Gastroesophageal sphincter (tissue), 4 donors: ENCODE results near the gene ARHGAP18. TPM values are rescaled to one million over a fixed set of nuclear protein-coding genes. Genes with fewer than 3 reads are reported as not detected.

Experiments used
- ATAC-seq: fragments of 150-250 bp; one replicate; pipeline ENCODE4 v1.9.1; 2016; ENCODE audit warnings: mild to moderate bottlenecking, moderate library complexity
- H3K27ac ChIP-seq, 4 donors: fragments of 200-600 bp; sonication (generic) in 3 of 4; 1 replicate in 3 of 4; 2 replicates in 1 of 4; pipeline ENCODE4 v1.5.1; 2016 to 2019
- H3K27me3 ChIP-seq: fragments of 200-600 bp; sonication (generic); one replicate; pipeline ENCODE4 v1.5.1; 2019
- H3K36me3 ChIP-seq, 2 donors: fragments of 200-600 bp; sonication (generic); one replicate each; pipeline ENCODE4 v1.5.1; 2019; ENCODE audit warnings: control low read depth in 1 of 2
- H3K4me1 ChIP-seq, 3 donors: fragments of 200-600 bp; sonication (generic); 1 replicate in 2 of 3; 2 replicates in 1 of 3; pipeline ENCODE4 v1.5.1; 2016 to 2019; ENCODE audit warnings: control low read depth in 2 of 3
- H3K4me3 ChIP-seq, 2 donors: fragments of 200-600 bp; sonication (generic); one replicate each; pipeline ENCODE4 v1.5.1; 2019; ENCODE audit warnings: mild to moderate bottlenecking in 1 of 2, moderate library complexity in 1 of 2
- H3K9me3 ChIP-seq, 3 donors: fragments of 200-600 bp; sonication (generic); one replicate each; pipeline ENCODE4 v1.5.1; 2017 to 2019; ENCODE audit warnings: control low read depth in 2 of 3
- EP300 ChIP-seq: sonication (generic); formaldehyde crosslinking; IDR thresholded peaks from one replicate; pipeline ENCODE4 v1.6.1; 2017; ENCODE audit warnings: antibody characterized with exemption, mild to moderate bottlenecking
- POLR2A ChIP-seq, 2 donors: fragments of 450-650 bp; IDR thresholded peaks; one replicate each; pipeline ENCODE4 v1.6.1; 2017; ENCODE audit warnings: antibody characterized with exemption in 2 of 2, mild to moderate bottlenecking in 2 of 2, moderate library complexity in 1 of 2
- POLR2AphosphoS5 ChIP-seq: sonication (generic); formaldehyde crosslinking; IDR thresholded peaks from one replicate; pipeline ENCODE4 v1.6.1; 2017; ENCODE audit warnings: antibody characterized with exemption
- WGBS, 2 donors: methylation state at CpG; one replicate each; pipeline ENCODE4 v1.1.5; 2018; ENCODE audit warnings: low coverage in 1 of 2; 5-methylcytosine and 5-hydroxymethylcytosine counted together
- total RNA-seq, 4 donors: library from RNA; depleted of rRNA; stranded (reverse); fragments of >200 nt; gene quantifications; one replicate each; pipeline ENCODE4 v1.1.0, GENCODE V29; 2016
- TF ChIP-seq, protein P1 (sequence below), 4 experiments: fragments of 200-600 bp in 2 of 4; fragments of 450-650 bp in 2 of 4; sonication (generic) in 1 of 4; IDR thresholded peaks; one replicate each; pipeline ENCODE4 v1.5.1; 2017 to 2019; ENCODE audit warnings: antibody characterized with exemption in 4 of 4, mild to moderate bottlenecking in 2 of 4, moderate library complexity in 2 of 4

The ARHGAP18 gene
- total RNA-seq, 4 donors from 2014 or later, result 2.8 to 15.0 (median 9.4) TPM

DNA sequence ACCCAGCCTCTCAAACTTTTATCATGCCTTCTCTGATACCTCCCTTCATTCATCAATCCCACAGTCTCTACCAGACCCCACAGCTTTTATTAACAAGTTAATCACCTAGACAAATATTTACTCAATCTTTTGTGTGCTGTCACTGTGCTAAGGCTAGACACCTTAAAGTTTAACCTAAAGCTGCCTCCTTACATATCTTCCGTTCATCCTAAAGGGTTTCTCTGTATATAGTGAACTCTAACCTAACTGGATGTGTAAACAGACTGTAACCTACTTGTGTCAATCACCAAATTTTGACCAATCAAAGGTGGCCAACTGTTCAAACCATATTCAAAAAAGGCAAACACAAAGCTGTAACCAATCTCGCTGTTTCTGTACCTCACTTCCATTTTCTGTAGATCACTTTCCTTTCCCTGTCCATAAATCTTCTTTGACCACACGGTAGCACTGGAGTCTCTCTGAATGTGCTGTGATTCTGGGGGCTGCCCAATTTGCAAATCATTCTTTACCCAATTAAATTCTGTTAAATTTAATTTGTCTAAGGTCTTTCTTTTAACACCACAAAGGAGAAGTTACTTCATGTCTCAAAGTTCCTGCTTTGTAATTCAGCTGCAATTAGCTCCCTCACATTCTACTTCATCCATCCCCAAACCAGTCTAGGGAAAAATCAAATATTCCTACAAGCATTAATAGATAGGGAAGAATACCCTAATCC lies 72.5 kb downstream of the ARHGAP18 start:
- whole genome bisulfite sequencing, 2 donors, result 79 to 92% methylated on average over 3 of the region's 3 CpGs
- H3K9me3 ChIP-seq, result no peaks in the 10 kb centered on the region
- TF ChIP-seq EP300, result no peak
- TF ChIP-seq, protein P1, sequence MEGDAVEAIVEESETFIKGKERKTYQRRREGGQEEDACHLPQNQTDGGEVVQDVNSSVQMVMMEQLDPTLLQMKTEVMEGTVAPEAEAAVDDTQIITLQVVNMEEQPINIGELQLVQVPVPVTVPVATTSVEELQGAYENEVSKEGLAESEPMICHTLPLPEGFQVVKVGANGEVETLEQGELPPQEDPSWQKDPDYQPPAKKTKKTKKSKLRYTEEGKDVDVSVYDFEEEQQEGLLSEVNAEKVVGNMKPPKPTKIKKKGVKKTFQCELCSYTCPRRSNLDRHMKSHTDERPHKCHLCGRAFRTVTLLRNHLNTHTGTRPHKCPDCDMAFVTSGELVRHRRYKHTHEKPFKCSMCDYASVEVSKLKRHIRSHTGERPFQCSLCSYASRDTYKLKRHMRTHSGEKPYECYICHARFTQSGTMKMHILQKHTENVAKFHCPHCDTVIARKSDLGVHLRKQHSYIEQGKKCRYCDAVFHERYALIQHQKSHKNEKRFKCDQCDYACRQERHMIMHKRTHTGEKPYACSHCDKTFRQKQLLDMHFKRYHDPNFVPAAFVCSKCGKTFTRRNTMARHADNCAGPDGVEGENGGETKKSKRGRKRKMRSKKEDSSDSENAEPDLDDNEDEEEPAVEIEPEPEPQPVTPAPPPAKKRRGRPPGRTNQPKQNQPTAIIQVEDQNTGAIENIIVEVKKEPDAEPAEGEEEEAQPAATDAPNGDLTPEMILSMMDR (IDR thresholded peaks at IDR 0.05), result no peak
- TF ChIP-seq POLR2A (IDR thresholded peaks at IDR 0.05), result no peak
- TF ChIP-seq POLR2AphosphoS5, result no peak
- peaks cover 0 to 7% (median 3%) of the 10 kb centered on the region in 3 donors for H3K4me1 ChIP-seq
- H3K27ac ChIP-seq, result peak overlapping the region in 1 of 4 donors; percentile 14
- H3K27me3 ChIP-seq, result no peaks in the 10 kb centered on the region
- no peak for ATAC-seq
- H3K4me3 ChIP-seq, result no peak overlapping the region
- H3K36me3 ChIP-seq, result no peaks in the 10 kb centered on the region

DNA sequence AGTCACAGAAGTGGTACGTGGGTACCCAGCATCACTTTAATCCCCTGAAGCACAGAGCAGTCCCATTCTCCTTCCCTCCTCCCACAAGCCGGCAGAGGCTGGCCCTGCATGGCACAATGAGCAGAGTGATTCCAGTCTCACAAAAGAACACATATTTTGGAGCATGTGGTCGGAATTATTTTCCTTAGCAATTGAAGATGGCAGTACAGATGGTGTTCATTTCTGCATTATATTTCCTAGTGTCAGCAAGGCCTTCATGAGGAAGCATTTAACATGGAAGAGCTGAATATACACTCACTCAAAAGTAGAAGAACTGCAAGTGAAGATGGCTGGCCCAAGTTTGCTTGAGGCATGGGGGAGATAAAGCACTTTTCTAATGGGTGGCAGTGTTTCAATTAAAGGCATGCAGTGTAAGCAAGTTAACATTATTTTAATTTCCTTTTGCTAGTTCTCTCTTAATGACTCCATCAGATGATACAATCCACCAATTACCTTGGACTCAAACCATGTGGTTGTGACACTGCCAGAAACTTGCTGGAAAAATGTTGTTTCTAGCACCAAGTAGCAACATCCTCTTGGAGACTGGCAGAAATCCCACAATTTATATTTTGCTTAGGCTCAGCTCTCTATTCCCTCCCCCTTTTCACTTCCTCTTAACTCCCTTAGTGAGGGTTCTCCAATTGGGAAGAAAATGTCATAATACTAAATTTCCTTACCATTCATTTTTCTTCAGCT lies 74.4 kb downstream of the ARHGAP18 start:
- Histone ChIP-seq H3K9me3 (no peaks in the 10 kb centered on the region), H3K4me3 (no peak overlapping the region), H3K27ac (no peak overlapping the region), H3K36me3 (no peaks in the 10 kb centered on the region), H3K4me1 (peaks cover 0 to 7% (median 3%) of the 10 kb centered on the region in 3 donors), H3K27me3 (no peaks in the 10 kb centered on the region)
- TF ChIP-seq, protein P1 (IDR thresholded peaks at IDR 0.05), result no peak
- TF ChIP-seq POLR2AphosphoS5 (no peak), POLR2A (IDR thresholded peaks at IDR 0.05) (no peak), EP300 (no peak)
- 88 to 100% methylated on average over 1 to 3 of the region's 3 CpGs for WGBS, 2 donors
- ATAC-seq, result peak; percentile 61

DNA sequence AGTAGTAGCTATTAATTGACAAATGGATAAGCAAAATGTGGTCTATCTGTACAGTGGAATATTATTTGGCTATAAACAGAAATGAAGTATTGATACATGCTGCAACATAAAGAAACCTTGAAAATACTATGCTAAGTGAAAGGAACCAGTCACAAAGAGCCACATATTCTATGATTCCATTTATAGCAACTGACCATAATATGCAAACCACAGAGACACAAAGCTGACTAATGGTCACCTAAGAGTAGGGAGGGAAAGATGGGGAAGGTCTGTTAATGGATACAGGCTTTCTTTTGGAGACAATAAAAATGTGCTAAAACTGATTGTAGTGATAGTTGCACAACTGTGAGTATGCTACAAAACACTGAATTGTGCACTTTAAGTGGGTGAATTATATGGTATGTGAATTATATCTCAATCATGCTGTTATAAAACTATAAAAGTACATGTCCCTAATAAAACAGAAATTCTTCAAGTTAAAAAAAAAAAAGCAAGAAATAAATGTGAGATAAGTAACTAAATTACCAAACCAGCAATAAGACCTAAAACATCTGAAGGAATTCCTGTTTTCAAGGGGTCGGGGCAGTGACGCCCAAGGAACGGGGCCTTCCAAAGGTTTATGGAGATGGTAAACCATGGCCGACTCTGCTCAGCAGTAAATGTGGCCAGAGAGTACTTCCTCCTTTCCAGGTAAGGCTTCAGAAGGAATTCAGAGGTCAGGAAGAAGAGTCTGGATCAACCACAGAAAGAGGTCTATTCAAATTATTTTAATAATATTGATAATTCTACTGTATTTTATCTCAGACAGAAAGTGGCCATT lies 75.4 kb downstream of the ARHGAP18 start:
- no peak for ATAC-seq
- WGBS, 2 donors, result 83 to 100% methylated on average over 1 to 4 of the region's 4 CpGs
- H3K4me3 ChIP-seq, result no peak overlapping the region
- no peaks in the 10 kb centered on the region for H3K9me3 ChIP-seq
- H3K27me3 ChIP-seq, result no peaks in the 10 kb centered on the region
- H3K4me1 ChIP-seq, result peaks cover 0 to 7% (median 3%) of the 10 kb centered on the region in 3 donors
- no peak overlapping the region for H3K27ac ChIP-seq
- no peak for TF ChIP-seq POLR2AphosphoS5
- TF ChIP-seq EP300, result no peak
- TF ChIP-seq, protein P1 (IDR thresholded peaks at IDR 0.05), result no peak
- no peak for TF ChIP-seq POLR2A (IDR thresholded peaks at IDR 0.05)
- H3K36me3 ChIP-seq, result no peaks in the 10 kb centered on the region

DNA sequence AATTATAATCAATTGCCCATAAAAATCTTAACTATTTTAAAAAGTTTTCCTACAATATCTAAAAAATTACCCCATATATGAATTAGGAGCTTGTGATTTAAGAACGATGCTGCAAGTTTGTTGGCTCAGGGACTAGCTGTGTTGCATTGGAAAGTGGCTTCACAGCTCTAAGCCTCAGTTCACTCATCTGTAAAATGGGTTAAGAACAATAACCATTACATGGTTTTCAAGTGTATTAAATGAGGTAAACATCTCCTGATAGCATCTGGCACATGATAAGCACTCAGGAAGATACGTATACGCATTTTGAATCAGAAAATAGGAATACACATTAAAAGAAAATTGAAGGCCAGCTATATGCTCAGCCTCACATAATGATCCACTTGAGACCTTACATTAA lies 76.4 kb downstream of the ARHGAP18 start:
- ATAC-seq, result no peak
- WGBS, 2 donors, result 82 to 94% methylated on average over 3 of the region's 3 CpGs
- no peak overlapping the region for H3K4me3 ChIP-seq
- H3K9me3 ChIP-seq, result no peaks in the 10 kb centered on the region
- no peak overlapping the region for H3K27ac ChIP-seq
- peaks cover 0 to 7% (median 3%) of the 10 kb centered on the region in 3 donors for H3K4me1 ChIP-seq
- no peak for TF ChIP-seq EP300
- TF ChIP-seq POLR2AphosphoS5, result no peak
- no peak for TF ChIP-seq POLR2A (IDR thresholded peaks at IDR 0.05)
- TF ChIP-seq, protein P1 (IDR thresholded peaks at IDR 0.05), result no peak
- H3K36me3 ChIP-seq, result no peaks in the 10 kb centered on the region
- no peaks in the 10 kb centered on the region for H3K27me3 ChIP-seq
